HepG2 (cell line): ENCODE data around the gene IFNAR1. TPM values are rescaled to one million over a fixed set of nuclear protein-coding genes. Genes with fewer than 3 reads are reported as not detected.
A peak's percentile ranks its signal among the peaks of the same experiment; 100 is the strongest.

Experiments
- ATAC-seq: fragments of 200-7000 bp; cut with Tn5 transposase; 3 replicates; pipeline ENCODE4 v1.9.1; 2020; ENCODE audit warnings: mild to moderate bottlenecking, moderate library complexity
- BruUV-seq: library from RNA; stranded (reverse); fragments of 400-500 nt; replicated peaks from 2 replicates; lab custom pipeline; 2021; lab: Mats Ljungman, UMichigan
- CTCF ChIA-PET: fragments of 300-600 bp; formaldehyde crosslinking; extraction: SDS; loops from one replicate; lab custom pipeline; 2021; ENCODE audit warnings: low total read pairs, inconsistent platforms, low intra/inter-chr PET ratio; lab: Yijun Ruan, JAX
- POLR2A ChIA-PET: fragments of 350-600 bp; sonication (Branson Sonifier 250); formaldehyde crosslinking; loops from one replicate; lab custom pipeline; 2020; ENCODE audit warnings: antibody characterized with exemption, inconsistent platforms; lab: Yijun Ruan, JAX
- DNase-seq: peaks from one replicate; pipeline ENCODE4 v3.0.0-alpha.2; 2015; ENCODE audit warnings: low spot score
- FAIRE-seq: peaks from 3 replicates; lab custom pipeline; 2011; peaks lifted over from hg19 to GRCh38; lab: Jason Lieb, UNC
- H2AFZ ChIP-seq: one replicate; pipeline ENCODE4 v1.6.1; 2011; ENCODE audit warnings: low read length, inconsistent platforms
- H3K27ac ChIP-seq: fragments of 300-600 bp; 3 replicates; pipeline ENCODE4 v1.8.0; 2011; ENCODE audit warnings: mixed run types, mild to moderate bottlenecking, mixed read lengths, low read length, inconsistent platforms; ENCODE audit not compliant: insufficient read depth; ENCODE audit errors: extremely low read length
- H3K27me3 ChIP-seq, 2 experiments: fragments of 200-600 bp in 1 of 2; 2 replicates in 1 of 2; 3 replicates in 1 of 2; pipeline versions ENCODE4 v1.6.0 to v1.8.0; 2011; ENCODE audit warnings: low read length in 2 of 2, mild to moderate bottlenecking in 2 of 2, moderate library complexity in 2 of 2, inconsistent platforms in 1 of 2; ENCODE audit not compliant: insufficient read depth in 2 of 2, control insufficient read depth in 1 of 2
- H3K36me3 ChIP-seq, 2 experiments: fragments of 200-600 bp in 1 of 2; replicated peaks in 1 of 2; 2 replicates in 1 of 2; 3 replicates in 1 of 2; pipeline versions ENCODE4 v1.5.1 to v1.8.0; 2011; ENCODE audit warnings: low read length in 2 of 2, inconsistent platforms in 1 of 2; ENCODE audit not compliant: insufficient read depth in 2 of 2, control insufficient read depth in 1 of 2
- H3K4me1 ChIP-seq: 2 replicates; pipeline ENCODE4 v1.5.1; 2012; ENCODE audit warnings: low read length, inconsistent platforms; ENCODE audit not compliant: insufficient read depth
- H3K4me2 ChIP-seq: 2 replicates; pipeline ENCODE4 v1.6.0; 2011; ENCODE audit warnings: low read depth, low read length, inconsistent platforms
- H3K4me3 ChIP-seq, 3 experiments: fragments of 200-600 bp in 1 of 3; sonication (generic), shearing (Covaris generic) in 1 of 3; replicated peaks in 1 of 3; 2 replicates each; pipeline ENCODE4 v1.5.1; 2011 to 2016; ENCODE audit warnings: low read length in 3 of 3, inconsistent platforms in 2 of 3, low read depth in 2 of 3, mild to moderate bottlenecking in 2 of 3, control low read depth in 1 of 3, mixed read lengths in 1 of 3; ENCODE audit not compliant: insufficient read depth in 1 of 3
- H3K79me2 ChIP-seq: one replicate; pipeline ENCODE4 v1.6.1; 2011; ENCODE audit warnings: low read length, inconsistent platforms; ENCODE audit not compliant: insufficient read depth
- H3K9ac ChIP-seq: 2 replicates; pipeline ENCODE4 v1.6.0; 2011; ENCODE audit warnings: mild to moderate bottlenecking, low read depth, low read length, inconsistent platforms; ENCODE audit not compliant: insufficient read depth
- H3K9me3 ChIP-seq: 2 replicates; pipeline ENCODE4 v1.5.1; 2012; ENCODE audit warnings: mild to moderate bottlenecking, low read length
- H4K20me1 ChIP-seq: 2 replicates; pipeline ENCODE4 v1.6.0; 2011; ENCODE audit warnings: inconsistent platforms, mild to moderate bottlenecking, low read length, moderate library complexity; ENCODE audit not compliant: insufficient read depth
- AGO2 ChIP-seq: fragments of 200-400 bp; formaldehyde crosslinking; optimal IDR thresholded peaks from 2 replicates; pipeline ENCODE3; 2017; ENCODE audit warnings: mild to moderate bottlenecking, low read depth, low read length, moderate library complexity
- BHLHE40 ChIP-seq: IDR thresholded peaks from 2 replicates; pipeline ENCODE4 v1.6.1; 2011; ENCODE audit warnings: low read length, improper control_type of control experiment
- NFE2L1 ChIP-seq: sonication (generic); formaldehyde crosslinking; IDR thresholded peaks from 2 replicates; pipeline ENCODE4 v1.4.0; 2020; ENCODE audit warnings: missing genetic modification reagents, mild to moderate bottlenecking, borderline replicate concordance
- RBM22 ChIP-seq: fragments of 200-400 bp; formaldehyde crosslinking; optimal IDR thresholded peaks from 2 replicates; pipeline ENCODE3; 2017; ENCODE audit warnings: mild to moderate bottlenecking, low read length, moderate library complexity
- SP2 ChIP-seq: sonication (generic); formaldehyde crosslinking; IDR thresholded peaks from 2 replicates; pipeline ENCODE4 v1.5.1; 2020; ENCODE audit warnings: mild to moderate bottlenecking, missing genetic modification reagents
- ZFP90 ChIP-seq: sonication (generic); formaldehyde crosslinking; IDR thresholded peaks from 2 replicates; pipeline ENCODE4 v1.8.0; 2022; ENCODE audit warnings: missing genetic modification reagents, mild to moderate bottlenecking, inconsistent platforms, borderline replicate concordance
- ZKSCAN1 ChIP-seq: fragments of 150-350 bp; IDR thresholded peaks from 2 replicates; pipeline ENCODE4 v1.6.1; 2014; ENCODE audit warnings: low read length
- ZSCAN31 ChIP-seq: sonication (generic); formaldehyde crosslinking; IDR thresholded peaks from 2 replicates; pipeline ENCODE4 v1.5.0; 2020; ENCODE audit warnings: low read depth, mild to moderate bottlenecking, missing genetic modification reagents
- whole genome bisulfite sequencing: methylation state at CpG from one replicate; pipeline ENCODE4 v1.1.6; 2017; ENCODE audit warnings: low lambda C conversion rate; 5-methylcytosine and 5-hydroxymethylcytosine counted together
- in situ Hi-C: cut with HindIII; loops from 2 replicates; pipeline ENCODE4 v1.10.0; 2017; ENCODE audit warnings: low pct_unique_long_range_greater_than_20kb; ENCODE audit not compliant: extremely low pct_ligation_motif_present
- intact Hi-C: fragments of 100-400 bp; cut with micrococcal nuclease; formaldehyde crosslinking; loops from one replicate; pipeline ENCODE4 v1.10.0; 2022; ENCODE audit not compliant: unreplicated experiment
- polyA plus RNA-seq, 8 experiments: library from polyadenylated mRNA; depleted of rRNA in 3 of 8; stranded (reverse) in 7 of 8; unstranded in 1 of 8; fragments of >200 nt; fragmentation: Illumina TruSeq in 4 of 8; extraction: Trizol in 4 of 8; gene quantifications; 2 replicates each; pipeline versions ENCODE4 v1.2.1 to v1.2.3, GENCODE V29; 2011 to 2016; ENCODE audit warnings: low read depth in 4 of 8, missing spikeins in 1 of 8, mixed read lengths in 1 of 8; ENCODE audit not compliant: insufficient read depth in 1 of 8
- total RNA-seq, 5 experiments: library from RNA; depleted of rRNA; stranded (reverse); fragments of >200 nt; fragmentation: Illumina TruSeq; extraction: Trizol; gene quantifications; 2 replicates each; pipeline ENCODE4 v1.2.3, GENCODE V29; 2016; ENCODE audit warnings: low read depth in 1 of 5

Gene IFNAR1
- total and polyA plus RNA-seq, 2 of the 13 experiments (the other 11 are each of a cell fraction or from before 2014, with no cell fraction given), result 6.7 to 9.3 TPM

- in situ Hi-C loops, result no loop called here
- FAIRE-seq, result no peak
- peaks cover 24% of the 10 kb centered on the region for H3K4me1 ChIP-seq
- no TSS peak for BruUV-seq
- H4K20me1 ChIP-seq, result no peaks in the 10 kb centered on the region
- no peaks in the 10 kb centered on the region for H3K79me2 ChIP-seq
- POLR2A ChIA-PET, result no interaction called here
- peaks cover 3 to 8% of the 10 kb centered on the region in 2 experiments; a peak in 2 of 5 replicates for H3K36me3 ChIP-seq
- intact Hi-C loops, result no loop called here
- H3K9ac ChIP-seq, result no peak overlapping the region
- H2AFZ ChIP-seq, result no peak overlapping the region
- H3K4me3 ChIP-seq, result no peak overlapping the region
- H3K27me3 ChIP-seq, result no peaks in the 10 kb centered on the region
- no peak overlapping the region for H3K27ac ChIP-seq
- no peaks in the 10 kb centered on the region for H3K9me3 ChIP-seq
- H3K4me2 ChIP-seq, result no peak overlapping the region
- no peak for DNase-seq
- ATAC-seq, result no peak
- TF ChIP-seq AGO2, result peak; percentile 71
- TF ChIP-seq NFE2L1, result no peak
- TF ChIP-seq ZFP90 (CRISPR knock-in tag), result no peak
- no peak for TF ChIP-seq ZKSCAN1
- peak; percentile 9 for TF ChIP-seq RBM22
- no peak for TF ChIP-seq SP2 (CRISPR knock-in tag)
- no peak for TF ChIP-seq BHLHE40
- TF ChIP-seq, all 625 proteins: peak for 2
- CTCF ChIA-PET, result no interaction called here
- WGBS, result 95% methylated on average over 8 of the region's 8 CpGs
These were observed 32.4 kb downstream of the IFNAR1 start for GRCh38 chr21:33357177-33357576.

GRCh38 chr21:33359446-33359845 lies 34.7 kb downstream of the IFNAR1 start:
- intact Hi-C loops, result no loop called here

More at GRCh38 chr21:33359446-33359845, 34.7 kb downstream of the IFNAR1 start:
- in situ Hi-C loops, result no loop called here
- BruUV-seq, result no TSS peak
- Histone ChIP-seq H3K79me2 (no peaks in the 10 kb centered on the region), H3K4me3 (no peak overlapping the region), H4K20me1 (no peaks in the 10 kb centered on the region), H3K4me2 (no peak overlapping the region), H3K36me3 (peaks cover 3 to 8% of the 10 kb centered on the region in 2 experiments; a peak in 2 of 5 replicates), H3K4me1 (peaks cover 34% of the 10 kb centered on the region), H3K27me3 (no peaks in the 10 kb centered on the region), H3K9ac (no peak overlapping the region), H3K27ac (no peak overlapping the region), H3K9me3 (no peaks in the 10 kb centered on the region), H2AFZ (no peak overlapping the region)
- FAIRE-seq (no peak), ATAC-seq (no peak), DNase-seq (no peak)
- ChIA-PET CTCF (interaction anchor here (3.0 kb wide), 1 partner anchor 160 kb away, joined by 22 read pairs; no protein-coding TSS in a partner anchor), POLR2A (no interaction called here)
- TF ChIP-seq ZSCAN31 (CRISPR knock-in tag), result no peak
- 89% methylated on average over 4 of the region's 4 CpGs for WGBS
